HG03571 (cell line): ENCODE data around the gene EML4.
"Not testable (repeated sequence)": the region's sequence is repeated elsewhere in the genome, so short reads cannot be mapped to it uniquely, and the experiment has no call there.

ENCODE experiments used
- ATAC-seq: cut with Tn5 transposase; IDR thresholded peaks from one replicate; pipeline ENCODE4 v1.9.1; 2021; ENCODE audit not compliant: unreplicated experiment

EML4 gene

DNA sequence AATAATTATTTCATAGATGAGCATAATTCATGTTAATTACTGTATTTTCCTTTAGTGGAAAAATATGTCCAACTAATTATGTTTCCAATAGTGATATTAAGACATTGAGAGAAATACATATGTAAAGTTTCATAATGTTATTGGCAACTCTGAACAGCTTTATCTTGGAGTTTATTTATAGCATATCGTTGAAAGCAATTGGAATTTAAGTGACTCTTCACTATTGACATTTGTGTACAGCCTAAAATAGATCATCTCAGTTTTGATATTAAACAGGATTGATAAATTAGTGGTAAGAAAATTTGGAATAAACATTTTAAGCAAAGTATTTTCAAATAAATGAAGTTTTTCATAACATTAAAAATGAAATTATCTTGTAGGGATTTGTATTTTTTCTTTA is 79.7 kb downstream of the EML4 start:
- no peak for ATAC-seq

DNA sequence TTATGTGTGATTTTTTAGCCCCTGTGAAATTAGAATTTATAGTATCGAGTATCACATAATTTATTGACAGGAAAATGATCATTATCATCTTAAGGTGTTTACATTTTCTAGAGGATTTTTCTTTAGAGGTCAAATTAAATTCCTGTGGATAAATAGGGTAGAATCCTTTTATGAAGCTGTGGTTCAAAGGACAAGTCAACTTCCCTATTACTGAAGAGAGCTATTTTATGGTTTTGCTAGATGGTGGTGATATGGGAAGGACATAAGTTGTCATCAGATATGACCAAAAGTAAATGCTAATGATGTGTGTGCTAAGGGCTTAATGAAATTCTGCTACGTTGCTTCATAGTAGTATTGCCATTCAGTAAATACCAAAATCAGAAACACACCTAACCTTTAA is 80.1 kb downstream of the EML4 start:
- no peak for ATAC-seq

DNA sequence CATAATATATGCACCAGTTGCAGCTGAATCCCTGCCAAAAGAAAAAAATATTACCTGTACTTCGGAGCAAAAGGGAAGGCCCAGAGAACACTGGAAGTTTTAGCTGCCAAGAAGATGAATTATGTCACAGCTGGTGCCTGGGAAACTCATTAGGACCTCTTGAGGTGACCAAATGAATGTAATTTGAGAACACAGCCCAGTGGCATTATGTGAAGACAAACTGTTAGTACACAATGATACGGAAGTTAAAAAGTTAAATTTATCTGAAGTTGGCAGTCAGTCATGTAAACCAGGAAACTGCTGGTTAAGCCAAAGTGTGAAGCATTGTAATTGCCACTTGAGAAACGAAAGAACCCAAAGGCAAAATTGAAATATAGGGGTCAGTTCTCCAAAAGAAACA is 80.7 kb downstream of the EML4 start:
- ATAC-seq, result no peak

DNA sequence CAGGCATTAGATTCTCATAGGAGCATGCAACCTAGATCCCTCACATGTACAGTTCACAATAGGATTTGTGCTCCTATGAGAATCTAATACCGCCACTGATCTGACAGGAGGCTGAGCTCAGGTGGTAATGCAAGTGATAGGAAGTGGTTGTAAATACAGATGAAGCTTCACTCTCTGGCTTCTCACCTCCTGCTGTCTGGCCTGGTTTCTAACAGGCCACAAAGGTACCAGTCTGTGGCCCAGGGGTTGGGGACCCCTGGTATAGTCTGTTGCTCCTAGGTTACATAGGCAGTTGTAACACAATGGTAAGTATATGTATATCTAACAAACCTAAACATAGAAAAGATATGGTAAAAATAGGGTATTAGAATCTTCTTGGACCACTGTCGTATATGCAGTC is 81.8 kb downstream of the EML4 start:
- ATAC-seq, result no peak

DNA sequence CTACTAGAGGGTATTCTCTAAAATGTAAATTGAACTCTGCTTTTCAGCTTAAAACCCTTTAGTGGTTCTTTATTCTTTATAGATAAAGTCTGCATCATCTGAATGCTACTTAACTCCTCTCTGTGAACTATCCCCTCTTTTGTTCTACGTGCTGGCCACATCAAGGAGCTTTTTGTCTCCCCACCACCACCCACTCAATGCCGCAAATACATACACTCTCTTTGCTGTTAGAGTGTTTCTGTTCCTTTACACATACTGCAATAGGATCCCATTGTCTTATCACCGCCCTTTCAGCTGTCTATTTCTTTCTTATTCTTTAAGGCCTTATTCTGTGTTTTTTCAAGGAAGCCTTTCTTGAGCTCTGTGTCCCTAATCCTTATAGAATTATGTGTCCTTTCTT is 83.3 kb downstream of the EML4 start:
- ATAC-seq, result no peak

DNA sequence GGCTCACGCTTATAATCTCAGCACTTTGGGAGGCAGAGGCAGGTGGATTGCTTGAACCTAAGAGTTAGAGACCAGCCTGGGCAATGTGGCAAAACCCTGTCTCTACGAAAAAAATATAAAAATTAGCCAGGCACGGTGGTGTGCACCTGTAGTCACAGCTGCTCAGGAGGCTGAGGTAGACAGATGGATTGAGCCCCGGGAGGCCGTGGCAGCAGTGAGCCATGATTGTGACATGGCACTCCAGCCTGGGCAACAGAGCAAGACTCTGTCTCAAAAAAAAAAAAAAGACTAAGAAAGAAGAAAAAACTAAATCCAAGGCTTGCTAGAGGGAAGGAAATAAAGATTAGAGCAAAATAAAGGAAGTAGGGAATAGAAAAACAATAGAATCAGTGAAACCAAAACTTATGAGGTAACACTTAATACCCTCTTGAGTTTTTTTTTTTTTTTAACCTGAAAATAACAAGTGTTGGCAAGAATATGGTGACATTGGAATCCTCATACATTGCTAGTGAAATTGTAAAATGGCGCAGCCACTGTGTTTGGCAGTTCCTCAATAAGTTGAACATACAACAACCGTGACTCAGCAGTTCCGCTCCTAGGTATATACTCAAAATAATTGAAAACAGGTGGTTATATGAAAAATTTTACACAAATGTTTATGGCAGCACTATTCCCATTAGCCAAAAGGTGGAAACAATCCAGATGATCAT is 85.2 kb downstream of the EML4 start:
- no peak for ATAC-seq

DNA sequence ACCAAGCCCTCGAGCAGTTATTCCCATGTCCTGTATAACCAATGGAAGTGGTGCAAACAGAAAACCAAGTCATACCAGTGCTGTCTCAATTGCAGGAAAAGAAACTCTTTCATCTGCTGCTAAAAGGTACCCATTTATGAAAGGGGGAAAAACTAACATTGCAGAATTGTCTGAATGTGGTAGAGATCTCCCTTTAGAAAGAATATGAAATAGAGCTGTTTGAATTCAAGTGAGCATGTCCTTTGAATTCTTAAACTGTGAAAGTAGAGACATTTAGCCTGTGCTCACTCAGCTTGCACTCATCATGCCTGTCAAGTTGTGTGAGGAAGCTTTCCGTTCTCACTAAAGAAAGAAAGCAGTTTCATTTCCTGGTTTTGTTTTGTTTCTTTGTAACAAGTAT is 87.4 kb downstream of the EML4 start:
- ATAC-seq, result peak; percentile 73

DNA sequence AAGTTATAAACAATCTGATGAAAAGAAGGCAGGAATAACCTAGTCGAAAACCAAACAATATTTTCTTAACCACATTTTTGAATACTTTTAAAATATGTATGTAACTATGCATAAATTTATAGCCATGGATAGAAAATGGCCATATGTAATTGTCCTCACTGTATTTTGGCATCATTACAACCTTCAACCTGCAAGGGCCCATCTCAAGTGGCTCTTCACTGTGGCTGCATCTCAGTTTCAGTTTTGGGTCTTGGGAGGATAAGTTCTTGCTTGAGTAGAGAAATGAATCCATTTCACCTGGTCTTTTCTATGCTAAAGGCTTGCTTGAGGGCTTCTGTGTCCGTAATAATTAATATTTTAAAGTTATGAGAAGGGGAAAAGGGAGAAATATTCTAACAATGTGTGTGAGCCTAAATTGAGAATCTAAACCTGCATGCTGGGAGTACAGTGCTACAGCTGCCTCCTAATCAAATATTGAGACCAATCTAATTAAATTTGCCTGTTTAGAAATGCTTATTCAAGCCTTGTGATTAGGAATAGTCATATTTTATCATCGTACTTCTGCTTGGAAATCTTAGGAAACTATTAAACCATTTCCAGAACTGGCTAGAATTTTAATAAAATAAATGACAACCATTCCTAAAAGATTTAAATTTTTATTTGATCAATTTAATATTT is 92.5 kb downstream of the EML4 start:
- ATAC-seq, result no peak

DNA sequence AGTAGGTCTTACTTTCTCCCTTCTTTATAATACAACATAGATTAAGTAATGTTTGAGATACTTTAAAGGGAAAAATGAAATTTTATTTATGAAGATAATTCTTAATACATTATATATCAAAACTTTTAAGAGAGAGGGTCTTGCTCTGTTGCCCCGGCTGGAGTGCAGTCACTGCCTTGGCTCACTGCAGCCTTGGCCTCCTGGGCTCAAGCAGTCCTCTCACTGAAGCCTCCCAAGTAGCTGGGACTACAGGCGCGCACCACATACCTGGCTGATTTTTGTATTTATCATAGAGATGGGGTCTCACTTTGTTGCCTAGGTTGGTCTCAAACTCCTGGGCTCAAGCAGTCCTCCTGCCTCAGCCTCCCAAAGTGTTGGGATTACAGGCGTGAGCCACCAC is 97.1 kb downstream of the EML4 start:
- no peak for ATAC-seq

DNA sequence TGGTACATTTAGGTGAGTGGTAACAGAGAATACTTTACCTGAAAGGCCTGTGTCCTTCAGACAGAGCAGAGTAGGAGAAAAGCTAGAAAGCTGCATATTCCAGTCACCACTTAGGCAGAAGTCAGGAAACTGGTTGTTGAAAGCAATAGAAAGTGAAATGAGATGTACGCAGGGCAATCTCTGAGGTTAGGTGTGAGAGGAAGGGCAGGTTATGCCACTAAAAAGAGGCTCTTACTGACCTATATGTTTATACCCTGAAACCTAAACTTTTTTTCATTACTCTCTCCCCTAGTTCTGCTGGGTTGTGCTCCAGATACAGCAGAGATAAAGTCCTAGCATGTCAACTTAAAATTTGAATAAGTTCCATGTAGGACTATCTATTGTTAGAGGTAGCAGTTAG is 98.4 kb downstream of the EML4 start:
- no peak for ATAC-seq

DNA sequence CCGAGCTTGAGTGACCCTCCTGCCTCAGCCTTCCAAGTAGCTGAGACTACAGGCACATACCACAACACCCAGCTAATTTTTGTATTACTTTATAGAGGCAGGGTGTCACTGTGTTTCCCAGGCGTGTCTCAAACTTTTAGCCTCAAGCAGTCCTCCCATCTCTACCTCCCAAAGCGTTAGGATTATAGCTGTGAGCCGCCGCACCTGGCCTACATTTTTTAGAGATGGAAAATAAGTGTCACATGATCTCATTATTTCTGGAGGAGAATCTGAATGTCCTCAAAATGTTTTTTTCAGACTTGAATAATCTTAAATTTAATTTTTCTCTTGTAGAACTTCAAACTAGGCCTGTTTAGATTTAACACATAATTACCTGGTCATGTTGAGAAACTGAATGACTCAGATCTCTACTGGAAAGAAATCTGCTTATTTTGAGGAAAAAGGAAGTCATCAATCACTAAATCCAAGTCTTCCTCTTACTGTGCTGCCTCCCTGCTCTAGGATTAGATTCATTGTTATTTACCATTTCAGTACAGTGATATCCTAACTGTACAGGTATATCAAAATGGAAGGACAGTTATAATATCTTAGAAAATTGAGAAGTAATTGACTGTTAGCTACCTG is 99.5 kb downstream of the EML4 start:
- no peak for ATAC-seq

DNA sequence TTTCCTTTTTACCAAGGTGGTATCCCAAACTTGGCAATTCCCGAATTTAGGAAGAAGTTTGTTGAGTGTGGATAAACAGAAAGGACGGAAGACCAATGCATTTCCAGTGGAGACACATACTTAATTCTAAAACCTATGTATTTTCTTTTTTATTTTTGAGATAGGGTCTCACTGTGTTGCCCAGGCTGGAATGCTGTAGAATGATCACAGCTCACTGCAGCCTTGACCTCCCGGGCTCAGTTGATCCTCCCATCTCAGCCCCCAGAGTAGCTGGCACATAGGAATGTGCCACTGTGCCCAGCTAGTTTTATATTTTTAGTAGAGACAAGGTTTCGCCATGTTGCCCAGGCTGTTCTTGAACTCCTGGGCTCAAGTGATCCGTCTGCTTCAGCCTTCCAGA is 101.6 kb downstream of the EML4 start:
- no peak for ATAC-seq

DNA sequence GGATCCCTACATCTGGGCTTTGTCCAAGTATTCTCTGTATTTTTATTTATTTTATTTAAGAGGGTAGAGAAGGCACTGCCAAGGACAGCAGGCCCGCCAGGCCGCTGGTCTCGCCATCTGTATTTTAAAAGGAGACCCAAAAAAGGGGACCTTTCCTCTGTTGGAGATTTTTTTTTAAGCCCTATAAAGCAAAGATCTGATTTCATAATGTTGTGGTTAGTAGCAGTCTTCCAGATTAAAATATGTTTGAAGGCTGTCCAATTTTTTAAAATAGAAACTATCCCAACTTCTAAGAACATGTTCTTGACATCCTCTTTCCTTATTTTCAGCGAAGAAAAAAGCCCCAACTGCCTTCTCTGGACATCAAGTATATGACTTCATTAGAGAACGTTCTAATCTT is 102.1 kb downstream of the EML4 start:
- ATAC-seq, result not testable (repeated sequence)

DNA sequence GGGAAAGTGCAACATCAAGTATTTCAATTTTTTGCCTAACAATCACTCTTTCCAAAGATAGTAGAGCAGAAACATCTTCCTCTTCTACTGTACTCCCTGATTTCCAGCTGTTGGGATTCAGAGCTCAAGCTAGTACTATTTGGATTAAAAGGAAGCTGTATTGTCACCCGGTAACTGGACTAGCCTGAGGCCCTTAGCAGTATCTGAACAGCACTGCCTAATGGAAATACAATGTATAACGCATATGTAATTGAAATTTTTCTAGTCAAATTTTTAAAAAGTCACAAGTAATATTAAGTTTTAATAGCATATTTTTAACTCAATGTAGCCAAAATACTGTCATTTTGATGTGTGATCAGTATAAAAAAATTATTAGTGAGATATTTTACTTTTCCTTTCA is 105.7 kb downstream of the EML4 start:
- ATAC-seq, result no peak

DNA sequence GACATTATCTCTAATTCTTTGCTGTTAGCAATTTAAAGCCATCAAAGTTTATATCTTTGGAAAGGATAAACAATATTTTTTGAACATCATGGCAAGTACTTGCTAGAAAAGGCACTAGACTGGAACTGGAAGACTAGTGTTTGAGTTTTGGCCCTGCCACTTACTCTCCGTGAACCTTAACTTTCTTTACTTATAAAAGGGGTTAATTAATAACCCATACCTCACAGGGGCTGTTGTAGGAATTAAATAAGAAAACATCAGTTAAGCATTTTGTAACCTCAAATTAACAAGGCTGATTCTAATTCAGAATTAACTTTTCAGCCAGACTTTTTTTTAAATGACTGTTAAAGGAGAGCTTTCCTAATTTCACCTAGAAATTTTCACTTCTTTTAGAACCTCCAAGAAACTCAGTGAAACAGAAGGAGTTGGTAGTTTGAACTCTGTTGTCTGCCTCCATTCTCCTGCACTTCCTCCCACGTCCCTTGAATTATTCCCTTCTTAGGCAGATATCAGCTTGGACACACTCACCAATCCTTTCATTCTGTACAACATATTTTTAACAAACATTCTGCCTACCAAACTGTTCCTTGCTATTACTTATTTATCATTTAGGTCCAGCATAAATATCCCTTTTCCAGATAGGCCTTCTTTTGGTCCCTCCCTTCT is 112.4 kb downstream of the EML4 start:
- no peak for ATAC-seq

DNA sequence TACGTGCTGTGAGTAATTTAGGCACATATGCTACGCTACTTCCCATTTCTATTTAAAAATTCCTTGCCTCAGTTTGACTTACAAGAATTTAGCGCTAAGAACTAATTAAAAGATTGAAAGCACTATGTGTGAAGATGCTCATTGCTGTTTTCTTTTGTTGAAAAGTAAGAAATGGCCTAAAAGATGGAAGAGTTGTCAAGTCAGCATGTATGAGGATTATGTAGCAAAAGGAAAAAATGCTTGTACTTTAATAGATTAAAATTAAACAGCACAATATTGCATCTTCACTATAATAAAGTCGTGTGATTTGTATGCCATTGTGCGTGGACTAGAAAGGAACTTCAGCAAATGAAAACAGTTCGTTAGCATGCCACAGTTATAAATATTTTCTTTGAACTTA is 114.9 kb downstream of the EML4 start:
- ATAC-seq, result no peak

DNA sequence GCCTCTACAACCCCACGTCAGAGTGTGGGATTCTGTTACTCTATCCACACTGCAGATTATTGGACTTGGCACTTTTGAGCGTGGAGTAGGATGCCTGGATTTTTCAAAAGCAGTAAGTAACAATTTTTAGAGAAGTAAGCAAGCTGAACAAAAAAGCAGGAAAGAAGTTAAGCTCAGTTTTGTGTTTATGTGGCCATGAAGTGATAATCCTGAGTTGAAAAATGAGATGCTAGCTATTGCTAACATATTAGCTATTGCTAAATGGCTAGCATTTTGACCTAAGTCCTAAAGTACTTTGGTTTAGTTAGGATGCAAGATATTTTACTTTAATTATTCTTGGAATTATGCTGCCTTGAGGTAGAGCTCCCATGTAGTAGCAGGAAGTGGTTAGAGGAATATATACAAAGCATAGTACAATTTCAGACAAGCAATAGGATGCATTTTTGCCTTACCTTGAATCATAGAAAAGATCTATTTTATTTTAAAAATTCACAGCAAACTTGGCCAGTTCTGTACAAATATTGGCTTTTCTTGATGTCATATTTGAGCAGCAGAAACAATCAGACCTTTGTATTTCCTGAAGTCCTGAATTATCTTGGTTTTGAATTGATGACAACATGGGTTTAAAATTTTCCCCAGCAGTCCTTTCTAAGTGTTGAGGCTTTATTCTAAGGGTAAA is 117.3 kb downstream of the EML4 start:
- ATAC-seq, result no peak

DNA sequence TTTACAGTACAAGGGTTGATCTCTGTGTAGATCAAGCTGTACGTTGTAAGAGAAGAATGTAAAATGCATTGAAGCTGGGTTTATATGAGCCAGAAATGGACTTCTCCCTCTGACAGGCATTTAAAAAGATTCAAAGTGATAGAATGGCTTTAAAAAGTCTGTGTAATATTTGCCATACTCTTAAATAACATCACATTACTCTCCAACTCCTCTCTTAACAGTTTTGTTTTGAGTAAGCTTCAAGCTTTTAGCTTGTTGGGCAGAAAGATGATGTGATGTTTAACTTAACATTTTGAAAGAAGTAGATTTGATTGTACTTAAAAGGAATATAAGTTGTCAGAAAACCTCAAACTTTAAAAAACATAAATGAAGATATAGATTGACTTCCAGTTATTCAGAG is 119.7 kb downstream of the EML4 start:
- no peak for ATAC-seq

DNA sequence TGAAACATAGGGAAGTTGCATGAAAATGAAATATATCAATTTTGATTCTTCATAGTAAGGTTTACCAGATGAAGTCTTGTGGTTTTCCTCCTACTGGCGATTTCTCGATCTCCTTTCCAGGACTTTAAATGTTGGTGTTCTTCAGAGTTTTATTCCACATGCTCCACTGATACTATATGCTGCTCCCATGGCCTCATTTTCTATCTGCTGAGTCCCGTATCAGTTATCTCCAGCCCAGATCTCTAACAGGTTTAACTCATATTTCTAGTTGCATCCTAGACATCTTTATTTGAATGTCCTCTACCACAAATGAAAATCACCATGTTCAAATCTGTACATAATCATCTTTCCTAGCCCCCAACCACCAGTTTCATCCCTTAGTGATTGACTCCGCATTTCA is 120.1 kb downstream of the EML4 start:
- no peak for ATAC-seq

DNA sequence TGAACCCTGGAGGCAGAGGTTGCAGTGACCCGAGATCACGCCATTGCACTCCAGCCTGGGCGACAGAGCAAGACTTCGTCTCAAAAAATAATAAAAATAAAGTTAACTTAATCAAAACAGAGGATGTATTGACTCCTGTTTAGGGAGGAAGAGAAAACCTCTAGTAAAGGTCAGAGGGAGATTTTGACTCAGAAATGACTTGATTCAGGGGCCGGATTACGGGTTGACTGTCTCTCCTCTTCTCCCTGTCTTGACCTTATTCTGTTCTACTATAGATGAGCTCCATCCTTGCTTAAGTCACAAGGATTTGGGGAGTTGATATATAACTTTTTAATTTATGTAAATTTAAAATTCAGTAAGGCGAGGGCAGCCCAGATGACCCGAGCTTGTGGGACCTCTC is 120.9 kb downstream of the EML4 start:
- no peak for ATAC-seq

DNA sequence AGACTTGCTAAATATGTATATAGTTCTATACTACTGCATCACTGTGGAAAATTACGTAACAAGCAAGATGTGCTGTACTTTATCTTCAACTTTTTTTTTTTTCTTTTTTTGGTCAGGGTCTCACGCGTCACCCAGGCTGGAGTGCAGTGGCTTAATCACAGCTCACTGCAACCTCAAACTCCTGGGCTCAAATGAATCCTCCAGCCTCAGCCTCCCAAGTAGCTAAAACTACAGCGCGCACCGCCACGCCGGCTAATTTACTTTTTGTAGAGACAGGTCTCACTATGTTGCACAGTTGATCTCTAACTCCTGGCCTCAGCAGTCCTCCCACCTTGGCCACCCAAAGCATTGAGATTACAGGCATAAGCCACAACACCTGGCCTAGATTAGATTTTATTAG is 123.9 kb downstream of the EML4 start:
- ATAC-seq, result no peak
